Tibial artery (tissue), 4 donors: ENCODE results near the gene SPCS2.

Experiments used
- DNase-seq, 2 donors: peaks; one replicate each; pipeline ENCODE4 v3.0.0-alpha.2; 2019
- H3K27ac ChIP-seq, 2 donors: fragments of 200-600 bp; sonication (generic) in 1 of 2; 1 replicate in 1 of 2; 2 replicates in 1 of 2; pipeline ENCODE4 v1.5.1; 2018 to 2019; ENCODE audit warnings: mild to moderate bottlenecking in 1 of 2
- H3K27me3 ChIP-seq, 2 donors: fragments of 200-600 bp; sonication (generic) in 1 of 2; one replicate each; pipeline versions ENCODE4 v1.5.1 to v1.6.0; 2016 to 2019
- H3K36me3 ChIP-seq, 3 donors: fragments of 200-600 bp; sonication (generic) in 2 of 3; one replicate each; pipeline ENCODE4 v1.5.1; 2016 to 2019; ENCODE audit warnings: mild to moderate bottlenecking in 2 of 3
- H3K4me1 ChIP-seq, 4 donors: fragments of 200-600 bp; sonication (generic) in 2 of 4; 1 replicate in 3 of 4; 2 replicates in 1 of 4; pipeline ENCODE4 v1.5.1; 2016 to 2019
- H3K4me3 ChIP-seq, 2 donors: fragments of 200-600 bp; sonication (generic) in 1 of 2; 1 replicate in 1 of 2; 2 replicates in 1 of 2; pipeline ENCODE4 v1.5.1; 2018 to 2019; ENCODE audit warnings: mild to moderate bottlenecking in 2 of 2
- H3K9me3 ChIP-seq, 3 donors: fragments of 200-600 bp; sonication (generic) in 1 of 3; one replicate each; pipeline ENCODE4 v1.5.1; 2016 to 2019
- intact Hi-C: fragments of 100-400 bp; cut with DNase I; formaldehyde crosslinking; loops from one replicate; pipeline ENCODE4 v1.15.0; 2023; ENCODE audit warnings: low total_unique reads
- TF ChIP-seq, protein P1 (sequence below), 2 experiments: fragments of 200-600 bp in 1 of 2; fragments of 450-650 bp in 1 of 2; IDR thresholded peaks; one replicate each; pipeline ENCODE4 v1.5.1; 2017 to 2019; ENCODE audit warnings: antibody characterized with exemption in 2 of 2, mild to moderate bottlenecking in 1 of 2, moderate library complexity in 1 of 2

The SPCS2 gene

DNA sequence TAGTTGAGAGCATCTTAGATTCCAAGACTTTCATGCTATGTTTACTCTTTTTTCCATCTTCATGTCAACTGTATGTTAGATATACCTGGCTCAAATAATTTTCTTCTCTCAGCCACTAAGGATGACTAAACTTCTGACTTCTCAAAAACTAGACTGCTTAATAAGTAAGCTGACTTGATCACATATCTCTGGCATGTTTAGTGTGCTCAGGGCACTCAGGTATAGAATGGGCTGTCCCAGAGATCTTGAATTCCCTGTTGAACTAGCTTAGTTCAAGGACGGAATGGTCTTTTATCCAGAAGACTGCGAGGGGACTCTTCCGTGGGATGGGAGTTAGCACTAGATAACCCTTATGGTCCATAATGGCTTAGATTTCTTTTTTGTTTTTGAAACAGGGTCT lies 52.6 kb downstream of the SPCS2 start:
- Histone ChIP-seq H3K4me1 (no peaks in the 10 kb centered on the region), H3K36me3 (peaks cover 14 to 21% (median 17%) of the 10 kb centered on the region in 3 donors), H3K9me3 (no peaks in the 10 kb centered on the region), H3K27me3 (no peaks in the 10 kb centered on the region), H3K27ac (no peak overlapping the region), H3K4me3 (no peak overlapping the region)
- intact Hi-C loops, result no loop called here
- no peak for DNase-seq
- TF ChIP-seq, protein P1, sequence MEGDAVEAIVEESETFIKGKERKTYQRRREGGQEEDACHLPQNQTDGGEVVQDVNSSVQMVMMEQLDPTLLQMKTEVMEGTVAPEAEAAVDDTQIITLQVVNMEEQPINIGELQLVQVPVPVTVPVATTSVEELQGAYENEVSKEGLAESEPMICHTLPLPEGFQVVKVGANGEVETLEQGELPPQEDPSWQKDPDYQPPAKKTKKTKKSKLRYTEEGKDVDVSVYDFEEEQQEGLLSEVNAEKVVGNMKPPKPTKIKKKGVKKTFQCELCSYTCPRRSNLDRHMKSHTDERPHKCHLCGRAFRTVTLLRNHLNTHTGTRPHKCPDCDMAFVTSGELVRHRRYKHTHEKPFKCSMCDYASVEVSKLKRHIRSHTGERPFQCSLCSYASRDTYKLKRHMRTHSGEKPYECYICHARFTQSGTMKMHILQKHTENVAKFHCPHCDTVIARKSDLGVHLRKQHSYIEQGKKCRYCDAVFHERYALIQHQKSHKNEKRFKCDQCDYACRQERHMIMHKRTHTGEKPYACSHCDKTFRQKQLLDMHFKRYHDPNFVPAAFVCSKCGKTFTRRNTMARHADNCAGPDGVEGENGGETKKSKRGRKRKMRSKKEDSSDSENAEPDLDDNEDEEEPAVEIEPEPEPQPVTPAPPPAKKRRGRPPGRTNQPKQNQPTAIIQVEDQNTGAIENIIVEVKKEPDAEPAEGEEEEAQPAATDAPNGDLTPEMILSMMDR (IDR thresholded peaks at IDR 0.05), result no peak

DNA sequence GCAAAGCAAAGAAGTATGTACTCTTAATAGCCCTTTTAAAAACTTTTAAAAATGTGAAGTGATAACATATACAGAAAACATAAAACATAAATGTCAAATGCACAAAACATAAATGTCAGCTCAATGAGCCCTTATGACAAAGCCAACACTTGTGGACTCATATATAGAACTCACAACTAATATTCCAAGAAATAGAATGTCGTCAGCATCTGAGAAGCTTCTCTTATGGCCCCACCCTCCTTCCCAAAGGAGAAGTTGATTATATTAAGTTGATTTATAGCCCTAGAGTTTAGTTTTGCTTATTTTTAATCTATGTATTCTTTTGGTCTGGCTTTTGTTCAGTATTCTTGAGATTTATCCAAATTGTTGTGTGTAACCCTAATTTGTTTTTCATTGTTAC lies 53.5 kb downstream of the SPCS2 start:
- Histone ChIP-seq H3K4me1 (no peaks in the 10 kb centered on the region), H3K27ac (no peak overlapping the region), H3K9me3 (no peaks in the 10 kb centered on the region), H3K27me3 (no peaks in the 10 kb centered on the region), H3K4me3 (no peak overlapping the region), H3K36me3 (peaks cover 14 to 25% (median 23%) of the 10 kb centered on the region in 3 donors)
- TF ChIP-seq, protein P1 (IDR thresholded peaks at IDR 0.05), result no peak
- intact Hi-C loops, result no loop called here
- no peak for DNase-seq

DNA sequence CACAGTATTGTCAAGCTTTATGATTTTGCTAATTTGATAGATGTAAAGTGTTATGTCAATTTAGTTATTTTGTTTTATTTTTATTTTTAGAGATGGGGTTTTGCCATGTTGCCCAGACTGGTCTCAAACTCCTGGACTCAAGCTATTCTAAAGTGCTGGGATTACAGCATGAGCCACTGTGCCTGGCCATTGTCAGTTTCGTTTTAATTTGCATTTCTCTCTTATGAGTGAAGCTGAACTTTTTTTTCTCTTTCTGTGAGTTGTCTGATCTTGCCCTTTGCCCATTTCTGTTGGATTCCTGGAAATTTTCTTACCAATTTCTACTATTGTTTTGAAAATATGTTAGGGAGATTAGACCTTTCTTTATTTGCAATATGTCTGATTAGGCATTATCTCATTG lies 55.1 kb downstream of the SPCS2 start:
- intact Hi-C loops, result no loop called here
- H3K27ac ChIP-seq, result no peak overlapping the region
- no peaks in the 10 kb centered on the region for H3K9me3 ChIP-seq
- TF ChIP-seq, protein P1 (IDR thresholded peaks at IDR 0.05), result no peak
- H3K36me3 ChIP-seq, result peaks cover 14 to 40% (median 31%) of the 10 kb centered on the region in 3 donors
- no peak for DNase-seq
- H3K27me3 ChIP-seq, result no peaks in the 10 kb centered on the region
- H3K4me1 ChIP-seq, result no peaks in the 10 kb centered on the region
- H3K4me3 ChIP-seq, result no peak overlapping the region

DNA sequence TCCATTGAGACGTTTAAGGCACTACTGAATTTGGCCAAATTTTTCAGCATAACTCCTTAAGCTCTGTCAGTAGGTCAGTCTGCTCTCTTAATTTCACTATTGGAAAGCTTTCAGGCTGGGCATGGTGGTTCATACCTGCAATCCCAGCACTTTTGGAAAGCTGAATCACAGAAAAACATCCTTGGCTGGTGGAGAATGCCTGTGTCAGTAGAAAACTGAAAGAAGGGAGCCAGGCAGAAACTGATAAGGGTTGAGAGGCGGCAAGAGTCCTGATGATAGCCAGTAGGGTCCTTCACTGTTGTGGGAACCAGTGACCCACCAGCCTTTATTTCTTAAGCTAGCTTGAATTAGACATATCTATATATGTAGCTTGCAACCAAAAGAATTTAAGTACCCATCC lies 62.3 kb downstream of the SPCS2 start:
- DNase-seq, result no peak
- H3K4me1 ChIP-seq, result no peaks in the 10 kb centered on the region
- intact Hi-C loops, result no loop called here

DNA sequence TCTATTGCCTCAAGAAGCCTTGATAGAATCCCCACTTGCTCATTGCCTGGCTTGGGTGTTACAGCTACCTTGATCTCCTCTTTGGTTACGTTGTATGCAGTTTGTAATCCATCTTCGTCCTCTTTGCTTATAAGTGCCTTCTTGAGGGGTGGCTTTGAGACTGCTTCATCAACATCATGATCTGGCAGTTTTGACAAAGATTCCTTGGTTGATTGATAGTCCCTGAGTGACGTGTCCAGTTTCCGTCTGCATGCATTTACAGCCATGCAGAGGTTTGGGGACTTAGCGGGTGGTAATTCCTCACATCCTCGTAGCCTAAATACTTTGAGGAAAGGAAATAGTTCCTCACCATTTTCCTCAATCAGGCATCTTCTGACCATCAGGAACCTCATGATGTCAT lies 62.8 kb downstream of the SPCS2 start:
- no peak overlapping the region for H3K27ac ChIP-seq
- intact Hi-C loops, result no loop called here
- no peak for DNase-seq
- H3K4me1 ChIP-seq, result no peaks in the 10 kb centered on the region
- H3K4me3 ChIP-seq, result no peak overlapping the region
- H3K36me3 ChIP-seq, result peaks cover 0 to 43% (median 12%) of the 10 kb centered on the region in 3 donors
- no peaks in the 10 kb centered on the region for H3K27me3 ChIP-seq
- no peaks in the 10 kb centered on the region for H3K9me3 ChIP-seq
- TF ChIP-seq, protein P1 (IDR thresholded peaks at IDR 0.05), result no peak

More for the DNA sequence above, 62.3 kb downstream of the SPCS2 start:
- TF ChIP-seq, protein P1 (IDR thresholded peaks at IDR 0.05), result no peak
- H3K27ac ChIP-seq, result no peak overlapping the region
- no peaks in the 10 kb centered on the region for H3K9me3 ChIP-seq
- no peak overlapping the region for H3K4me3 ChIP-seq
- H3K27me3 ChIP-seq, result no peaks in the 10 kb centered on the region
- peaks cover 1 to 48% (median 17%) of the 10 kb centered on the region in 3 donors for H3K36me3 ChIP-seq

DNA sequence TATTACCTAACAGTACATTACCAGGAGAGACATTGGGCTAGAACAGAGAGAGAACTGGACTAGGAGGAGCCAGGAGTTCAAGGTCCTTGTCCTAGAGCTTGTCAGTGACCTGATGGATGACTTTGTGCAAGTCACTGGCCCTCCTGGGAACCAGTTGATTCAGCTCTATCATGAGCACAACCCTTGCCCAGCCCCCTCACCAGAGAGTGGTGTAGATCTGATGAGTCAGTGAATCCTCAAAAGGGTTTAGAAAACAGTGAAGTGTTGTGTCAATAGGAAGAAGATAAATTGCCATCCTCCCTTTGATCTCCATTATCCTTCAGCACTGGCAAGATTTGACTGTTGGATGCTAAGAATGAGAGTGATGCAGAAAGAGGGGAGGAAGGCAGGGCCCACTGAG lies 64.0 kb downstream of the SPCS2 start:
- no peaks in the 10 kb centered on the region for H3K27me3 ChIP-seq
- no peaks in the 10 kb centered on the region for H3K4me1 ChIP-seq
- H3K27ac ChIP-seq, result no peak overlapping the region
- intact Hi-C loops, result no loop called here
- no peak for DNase-seq
- TF ChIP-seq, protein P1 (IDR thresholded peaks at IDR 0.05), result no peak
- H3K9me3 ChIP-seq, result no peaks in the 10 kb centered on the region
- H3K36me3 ChIP-seq, result peaks cover 0 to 31% (median 2%) of the 10 kb centered on the region in 3 donors
- no peak overlapping the region for H3K4me3 ChIP-seq
